ENCODE measurements around the gene TNFSF18. TPM values are rescaled to one million over a fixed set of nuclear protein-coding genes. Genes with fewer than 3 reads are reported as not detected.

TNFSF18 gene
- total RNA-seq, 1 donor from 2014 or later: not detected

DNA sequence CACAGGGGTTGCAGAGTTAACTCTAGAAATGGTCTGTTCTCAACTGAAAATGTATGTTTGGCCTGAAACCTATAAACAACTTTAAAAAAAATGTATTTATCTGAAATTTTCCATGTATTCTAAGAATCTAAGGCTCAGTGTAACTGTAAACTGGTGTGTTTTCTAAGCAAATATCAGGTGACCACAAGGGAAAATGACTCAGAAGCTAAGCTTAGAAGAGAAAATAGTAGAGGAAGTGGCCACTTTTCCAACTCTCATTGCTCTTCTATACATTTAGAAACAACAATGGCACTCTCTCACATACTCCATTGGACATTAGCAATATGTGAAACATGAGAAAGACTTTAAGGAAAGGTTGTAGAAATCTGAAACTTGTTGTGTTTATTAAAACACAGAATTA, 7.5 kb downstream of the TNFSF18 start:
- no peak for ATAC-seq
- intact Hi-C loops (cut with micrococcal nuclease): no loop called here

DNA sequence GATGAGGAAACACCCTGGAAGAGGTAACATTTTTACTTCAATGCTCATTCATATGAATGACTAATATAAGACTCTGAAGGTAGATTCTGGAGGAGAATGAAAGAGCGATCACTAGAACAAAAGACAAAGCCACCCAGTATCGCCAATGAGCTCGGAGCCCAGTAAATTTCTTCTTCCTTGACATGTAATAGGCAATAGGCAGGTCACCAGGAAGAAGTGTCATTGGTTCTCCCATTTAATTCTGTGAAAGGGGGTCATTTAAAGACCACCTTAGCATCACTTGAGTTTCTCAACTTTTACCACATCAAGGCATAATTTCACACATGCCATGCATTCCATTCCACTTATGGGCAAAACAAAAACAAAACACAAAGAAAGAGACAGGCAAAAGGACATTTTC, 7.9 kb downstream of the TNFSF18 start:
- ATAC-seq (no peak), DNase-seq (no peak)
- intact Hi-C loops (cut with micrococcal nuclease): no loop called here

More for the DNA sequence above, 7.5 kb downstream of the TNFSF18 start:
- DNase-seq: no peak

DNA sequence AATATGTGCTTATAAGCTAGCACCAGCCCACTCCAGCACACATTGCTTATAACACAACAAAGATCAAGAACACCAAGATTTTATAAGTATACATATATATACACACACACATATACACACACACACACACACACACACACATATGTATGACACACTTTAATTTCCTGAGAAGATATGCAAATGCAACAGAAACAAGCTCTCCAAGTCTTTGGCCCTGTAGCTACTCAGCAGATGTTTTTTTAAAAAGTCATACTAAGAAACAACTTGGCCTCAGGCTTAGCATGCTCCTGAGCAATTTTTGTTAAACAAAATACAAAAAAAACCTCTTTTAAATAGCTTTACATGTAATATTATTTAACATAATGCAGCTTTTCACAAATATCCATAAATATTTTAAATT, 11.1 kb downstream of the TNFSF18 start:
- DNase-seq (no peak), ATAC-seq (no peak)
- intact Hi-C loops (cut with micrococcal nuclease): no loop called here

DNA sequence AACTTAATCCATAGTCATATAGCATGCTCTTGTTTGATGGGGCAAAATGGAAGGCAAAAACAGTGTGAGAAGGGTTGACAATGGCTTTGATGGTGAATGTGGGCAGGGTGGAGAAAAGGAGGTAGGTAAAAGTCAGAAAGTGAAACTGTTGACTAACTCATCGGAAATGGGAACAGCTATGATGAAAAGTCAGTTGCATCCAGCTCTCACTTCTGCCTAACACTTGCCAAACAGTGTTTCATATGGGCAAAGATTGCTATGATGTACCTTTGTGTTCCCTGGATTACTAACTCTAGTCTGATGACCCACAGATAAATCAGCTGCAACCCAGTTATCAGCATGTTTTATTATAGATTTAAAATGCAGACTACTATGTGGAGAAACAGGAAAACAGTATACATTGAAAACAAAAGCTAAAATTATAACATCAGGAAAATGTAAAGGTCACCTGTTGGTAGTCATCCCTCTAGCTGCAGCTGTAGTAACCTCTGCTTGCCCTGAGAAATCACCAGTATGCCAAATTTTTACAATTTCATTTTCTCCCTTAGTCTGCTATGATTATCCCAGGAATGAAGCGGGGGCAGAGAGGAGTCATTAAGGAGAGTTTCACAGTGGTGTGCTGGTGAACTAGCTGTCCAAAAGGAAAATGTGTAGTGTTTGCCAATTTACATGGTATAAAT, 11.7 kb downstream of the TNFSF18 start:
- DNase-seq (no peak), ATAC-seq (no peak)
- intact Hi-C loops (cut with micrococcal nuclease): no loop called here

DNA sequence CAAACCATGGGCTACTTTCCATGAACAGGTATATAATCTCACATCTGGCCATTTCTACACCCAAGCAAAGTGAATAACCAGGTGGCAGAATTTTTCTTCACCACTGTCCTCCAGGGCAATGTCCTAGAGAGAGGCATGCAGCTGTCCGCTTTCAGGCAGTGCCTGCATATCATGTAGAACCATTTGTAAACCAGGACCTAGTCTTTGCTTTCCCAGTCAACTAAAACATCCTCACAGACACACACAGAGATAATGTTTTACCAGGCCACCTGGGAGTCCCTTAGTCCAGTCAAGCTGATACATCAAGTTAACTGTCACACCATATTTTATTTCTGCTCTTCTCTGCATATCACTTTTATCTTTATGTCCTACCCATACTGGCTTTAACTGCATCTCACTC, 26.2 kb downstream of the TNFSF18 start:
- ATAC-seq (no peak), DNase-seq (no peak)
- intact Hi-C loops (cut with micrococcal nuclease): no loop called here

DNA sequence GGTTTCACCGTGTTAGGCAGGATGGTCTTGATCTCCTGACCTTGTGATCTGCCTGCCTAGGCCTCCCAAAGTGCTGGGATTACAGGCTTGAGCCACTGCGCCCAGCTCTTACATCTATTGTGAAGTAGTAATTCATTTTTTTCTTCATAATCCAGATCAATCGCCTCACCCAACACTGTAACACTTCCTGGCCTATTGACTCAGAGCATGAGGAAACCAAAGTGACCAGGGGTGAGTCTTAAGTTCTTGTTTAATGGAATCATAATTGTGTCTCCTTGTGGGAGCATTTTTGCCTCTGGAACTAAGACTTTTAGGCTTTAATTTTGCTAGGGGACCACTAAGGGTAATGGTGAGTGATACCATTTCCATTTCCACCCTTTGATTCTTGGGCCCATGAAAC, 27.4 kb downstream of the TNFSF18 start:
- DNase-seq (no peak), ATAC-seq (no peak)
- intact Hi-C loops (cut with micrococcal nuclease): no loop called here

DNA sequence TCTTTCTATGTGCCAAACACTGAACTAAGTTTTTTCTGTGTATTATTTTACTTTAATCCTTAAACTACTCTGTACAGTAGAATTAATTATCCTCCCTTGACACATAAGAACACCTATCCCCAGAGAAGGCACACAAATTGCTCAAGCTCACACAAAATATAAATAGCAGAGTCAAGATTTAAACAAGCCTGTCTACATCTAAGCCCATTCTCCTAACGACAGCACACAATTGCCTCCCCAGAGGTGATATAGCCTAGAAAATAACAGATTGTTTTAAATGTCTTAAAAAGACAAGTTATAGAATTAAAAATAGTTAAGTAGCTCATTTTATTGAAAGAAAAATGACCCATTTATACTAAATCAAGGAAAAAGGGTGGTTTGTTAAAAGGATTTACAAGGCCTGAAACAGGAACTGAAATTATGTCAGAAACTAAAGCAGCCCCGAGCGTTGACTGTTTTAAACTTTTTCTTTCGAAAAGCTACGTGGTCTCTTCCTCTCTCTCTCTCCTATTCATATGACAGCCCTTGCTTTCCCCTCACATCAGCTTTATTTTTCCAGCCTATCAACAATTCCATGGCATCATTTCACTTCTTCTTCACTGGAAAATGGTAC, 30.5 kb downstream of the TNFSF18 start:
- DNase-seq (no peak), ATAC-seq (no peak)
- intact Hi-C loops (cut with micrococcal nuclease): no loop called here

DNA sequence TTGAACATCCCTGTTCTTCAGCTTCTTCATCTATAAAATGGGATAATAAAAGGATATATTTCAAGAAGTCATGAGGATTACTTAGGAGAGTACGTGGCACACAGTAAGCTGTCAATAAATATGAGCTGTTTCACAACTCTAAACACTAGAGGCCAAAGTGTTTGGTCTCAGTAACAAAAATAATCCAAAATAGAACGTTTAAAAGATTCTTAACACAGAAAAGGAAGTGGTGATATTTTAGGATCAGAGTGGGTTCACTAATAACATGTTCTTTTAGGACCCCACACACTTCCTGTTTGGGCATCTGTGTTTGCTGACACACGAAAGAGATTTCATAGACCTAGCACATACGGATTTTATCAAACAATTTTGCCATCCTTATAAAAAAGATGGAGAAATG, 32.9 kb downstream of the TNFSF18 start:
- ATAC-seq: no peak
- intact Hi-C loops (cut with micrococcal nuclease): no loop called here
- no peak for DNase-seq

DNA sequence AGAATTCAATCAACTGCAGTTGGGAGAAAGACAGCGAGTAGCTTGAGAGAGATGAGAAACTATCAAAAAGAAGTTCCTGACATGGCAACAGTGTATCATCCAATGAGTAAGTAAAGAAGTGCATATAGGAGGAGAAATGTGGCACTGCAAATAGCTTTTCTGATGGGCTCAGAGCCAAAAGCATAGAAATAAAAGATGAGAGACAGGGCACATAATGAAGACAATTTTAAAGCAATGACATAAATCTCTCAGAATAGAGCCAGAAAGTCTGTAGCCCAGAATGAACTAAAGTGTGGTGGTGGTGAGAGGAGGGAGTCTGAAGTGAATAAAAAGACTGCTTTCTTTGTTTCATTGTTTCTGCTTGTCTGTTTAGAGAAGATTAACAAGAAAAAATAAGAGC, 34.3 kb downstream of the TNFSF18 start:
- intact Hi-C loops (cut with micrococcal nuclease): no loop called here
- ATAC-seq: no peak
- DNase-seq: no peak

DNA sequence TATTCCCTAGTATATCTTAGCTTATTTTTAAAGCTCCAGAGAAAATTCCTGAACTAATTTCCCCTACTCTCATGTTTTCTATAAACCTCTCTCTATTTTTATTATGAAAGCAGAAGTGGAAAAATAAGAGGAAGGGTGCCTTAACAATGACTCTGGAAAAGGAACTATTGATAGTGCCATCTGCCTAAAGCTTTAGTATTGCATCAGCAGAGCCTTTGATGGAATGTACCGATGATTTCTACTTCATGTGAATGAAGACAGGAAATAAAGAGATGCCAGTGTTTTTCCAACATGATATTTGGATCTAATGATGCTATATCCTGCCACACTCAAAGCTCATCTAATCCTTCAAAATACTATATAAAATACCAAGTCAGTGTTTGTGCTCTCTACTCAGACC, 35.1 kb downstream of the TNFSF18 start:
- DNase-seq (no peak), ATAC-seq (no peak)
- intact Hi-C loops (cut with micrococcal nuclease): no loop called here

DNA sequence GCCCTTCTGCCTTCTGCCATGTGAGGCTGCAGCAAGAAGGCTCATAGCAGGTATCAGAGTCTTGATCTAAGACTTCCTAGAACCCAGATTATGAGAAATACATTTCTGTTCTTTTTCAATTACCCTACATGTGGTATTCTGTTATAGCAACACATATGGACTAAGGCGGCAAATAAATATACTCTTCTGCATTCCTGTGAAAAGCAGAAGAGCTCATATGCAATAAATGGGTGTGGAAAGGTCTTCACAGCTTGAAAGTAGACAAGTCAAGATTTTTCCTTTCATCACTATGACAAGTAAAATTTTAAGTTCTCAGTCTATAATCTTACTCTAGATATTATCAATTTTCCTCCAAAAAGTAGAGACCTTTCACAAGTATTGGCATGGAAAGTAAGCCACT, 36.6 kb downstream of the TNFSF18 start:
- intact Hi-C loops (cut with micrococcal nuclease): no loop called here
- DNase-seq: no peak
- ATAC-seq: no peak

DNA sequence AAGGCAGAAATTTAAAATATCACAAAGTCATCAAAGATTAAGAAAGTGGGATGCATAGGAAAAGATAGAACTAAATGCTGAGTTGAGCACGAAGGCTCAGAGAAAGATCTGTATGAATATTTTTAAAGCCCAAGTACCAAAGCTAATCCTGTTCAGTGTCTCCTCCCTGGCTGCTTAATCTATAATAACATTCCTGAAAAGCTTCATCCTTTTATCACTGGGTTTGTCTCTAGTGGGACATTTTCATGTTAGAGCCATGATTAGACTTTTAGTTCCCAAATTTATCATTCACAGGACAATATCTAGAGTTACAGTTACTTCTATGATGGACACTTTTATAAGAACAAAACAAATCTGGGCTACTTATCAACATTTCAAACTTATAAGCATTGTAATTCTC, 38.6 kb downstream of the TNFSF18 start:
- DNase-seq: no peak
- no peak for ATAC-seq
- intact Hi-C loops (cut with micrococcal nuclease): no loop called here

DNA sequence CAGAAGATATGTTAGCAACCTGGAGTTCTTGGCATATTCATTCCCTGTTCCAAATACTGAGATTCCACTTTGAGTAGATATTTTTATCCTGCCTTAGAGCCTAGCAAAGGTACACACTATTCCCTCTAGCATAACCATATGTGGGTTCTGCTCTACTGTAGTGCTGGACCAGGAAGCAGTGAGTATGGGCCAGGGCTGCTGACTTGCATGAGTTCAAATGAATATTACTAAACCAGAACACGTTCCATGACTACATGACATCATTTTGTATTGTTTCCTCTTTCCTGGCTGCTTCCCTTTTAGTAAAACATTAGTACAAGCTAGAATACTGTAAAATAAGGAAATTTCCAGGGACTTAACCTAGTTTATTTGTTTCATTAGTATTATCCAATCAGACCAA, 41.1 kb downstream of the TNFSF18 start:
- intact Hi-C loops (cut with micrococcal nuclease): no loop called here
- peak; percentile 76 for ATAC-seq
- DNase-seq: peak; percentile 25

DNA sequence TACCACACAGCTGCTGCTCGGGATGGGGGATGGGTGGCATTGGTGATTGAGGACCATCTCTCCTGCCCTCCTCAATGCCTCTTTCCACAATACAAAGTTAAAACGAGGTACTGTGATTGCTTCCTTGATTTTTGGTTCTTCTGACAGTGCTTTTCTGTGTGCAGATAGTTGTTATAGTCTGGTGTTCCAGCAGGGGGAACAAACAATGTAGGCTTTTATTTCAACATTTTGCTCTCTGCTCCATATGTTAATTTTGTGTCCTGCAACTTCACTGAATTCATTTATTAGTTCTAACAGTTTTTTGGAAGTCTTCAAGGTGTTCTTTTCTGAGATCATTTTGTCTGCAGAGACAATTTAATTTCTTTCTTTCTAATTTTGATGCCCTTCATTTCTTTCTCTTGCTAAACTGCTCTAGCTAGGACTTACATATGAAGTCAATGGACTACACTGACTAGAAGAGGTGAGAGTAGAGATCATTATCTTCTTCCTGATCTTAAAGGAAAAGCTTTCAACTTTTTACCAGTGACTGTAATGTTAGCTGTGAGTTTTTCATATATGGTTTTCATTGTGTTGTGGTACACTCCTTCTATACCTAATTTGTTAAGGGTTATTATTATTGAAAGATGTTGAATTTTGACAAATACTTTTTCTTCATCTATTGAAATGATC, 45.4 kb downstream of the TNFSF18 start:
- DNase-seq (no peak), ATAC-seq (no peak)
- intact Hi-C loops (cut with micrococcal nuclease): no loop called here

DNA sequence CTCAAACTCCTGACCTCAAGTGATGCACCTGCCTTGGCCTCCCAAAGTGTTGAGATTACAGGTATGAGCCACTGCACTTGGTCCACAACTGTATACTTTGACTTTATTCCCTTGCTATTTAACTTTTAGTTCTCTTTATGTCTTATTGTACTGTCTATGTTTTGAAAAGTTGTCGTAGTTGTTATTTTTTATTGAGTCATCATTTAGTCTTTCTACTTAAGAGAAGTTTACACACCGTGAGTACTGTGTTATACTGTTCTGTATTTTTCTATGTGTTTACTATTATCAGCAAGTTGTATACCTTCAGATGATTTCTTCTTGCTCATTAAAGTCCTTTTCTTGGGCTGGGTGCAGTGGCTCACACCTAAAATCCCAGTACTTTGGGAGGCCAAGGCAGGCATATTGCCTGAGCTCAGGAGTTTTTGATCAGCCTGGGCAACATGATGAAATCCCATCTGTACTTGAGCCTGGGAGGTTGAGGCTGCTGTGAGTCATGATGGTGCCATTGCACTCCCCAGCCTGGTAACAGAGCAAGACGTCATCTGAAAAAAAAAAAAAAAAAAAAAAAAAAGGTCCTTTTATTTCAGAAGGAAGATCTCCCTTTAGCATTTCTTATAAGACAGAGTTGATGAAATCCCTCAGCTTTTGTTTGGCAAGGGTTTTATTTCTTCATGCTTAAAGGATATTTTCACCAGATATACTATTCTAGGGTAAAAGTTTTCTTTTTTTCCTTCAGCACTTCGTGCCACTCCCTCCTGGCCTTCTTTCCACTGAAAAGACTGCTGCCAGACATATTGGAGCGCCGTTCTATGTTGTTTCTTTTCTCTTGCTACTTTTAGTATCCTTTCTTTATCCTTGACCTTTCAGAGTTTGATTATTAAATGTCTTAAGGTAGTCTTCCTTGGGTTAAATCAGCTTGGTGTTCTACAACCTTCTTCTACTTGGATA, 47.6 kb downstream of the TNFSF18 start:
- DNase-seq (no peak), ATAC-seq (no peak)
- intact Hi-C loops (cut with micrococcal nuclease): no loop called here

DNA sequence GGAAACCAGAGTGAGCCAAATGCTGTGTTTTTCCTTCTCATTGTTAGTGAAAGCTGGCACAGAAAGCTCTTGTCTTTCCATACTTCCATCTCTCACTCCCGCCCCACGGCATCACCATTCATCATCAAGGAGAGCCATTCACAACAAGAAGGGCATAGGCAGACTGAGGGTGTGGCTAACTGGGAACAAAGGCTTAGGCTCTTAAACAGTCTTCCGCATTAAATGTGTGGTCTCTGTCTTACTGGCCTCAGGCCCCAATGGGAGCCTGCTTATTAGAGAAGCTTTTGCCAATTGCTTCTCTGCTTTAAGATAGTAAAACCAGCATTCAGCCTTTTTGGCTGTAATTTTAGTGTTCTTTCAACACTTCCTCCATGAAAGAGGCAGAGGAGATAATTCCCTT, 51.4 kb downstream of the TNFSF18 start:
- DNase-seq (no peak), ATAC-seq (peak; percentile 38)
- intact Hi-C loops (cut with micrococcal nuclease): no loop called here

DNA sequence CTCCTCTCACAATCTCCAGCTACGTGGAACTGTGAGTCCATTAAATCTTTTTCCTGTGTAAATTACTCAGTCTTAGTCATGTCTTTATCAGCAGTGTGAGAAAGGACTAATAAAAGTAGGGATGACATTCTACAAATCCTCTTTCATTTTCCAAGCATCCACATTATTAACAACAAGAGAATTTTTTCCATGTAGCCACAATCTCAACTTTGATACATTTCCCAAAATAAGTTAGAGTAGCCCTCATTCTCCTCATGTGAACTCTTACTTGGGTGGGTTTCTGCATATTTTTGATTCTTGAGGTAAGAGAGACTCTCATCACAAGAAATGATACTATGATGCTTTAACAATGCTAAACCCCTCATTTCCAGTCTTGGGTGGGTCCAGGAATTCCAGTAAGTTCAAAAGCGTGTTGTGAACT, 52.8 kb downstream of the TNFSF18 start:
- DNase-seq (no peak), ATAC-seq (no peak)
- intact Hi-C loops (cut with micrococcal nuclease): no loop called here

DNA sequence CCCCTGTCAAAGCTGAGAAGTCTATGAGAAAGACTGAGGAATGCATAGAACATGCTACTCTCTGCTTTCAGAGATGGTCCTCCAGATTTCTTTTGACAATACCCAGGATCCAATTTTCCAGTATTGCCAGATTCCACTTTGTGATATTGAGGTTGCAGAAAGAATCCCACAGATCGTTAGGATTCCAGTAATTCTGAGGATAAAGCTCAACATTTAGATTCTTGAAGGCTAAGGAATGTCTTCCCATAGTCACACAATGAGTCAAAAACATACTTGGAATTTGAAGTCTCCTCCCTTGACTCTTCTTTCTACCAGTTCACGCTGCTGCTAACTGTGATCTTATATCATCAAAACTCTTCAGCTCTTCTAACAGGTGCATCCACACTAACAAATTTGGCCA, 57.1 kb downstream of the TNFSF18 start:
- ATAC-seq: no peak
- intact Hi-C loops (cut with micrococcal nuclease): no loop called here
- DNase-seq: no peak

DNA sequence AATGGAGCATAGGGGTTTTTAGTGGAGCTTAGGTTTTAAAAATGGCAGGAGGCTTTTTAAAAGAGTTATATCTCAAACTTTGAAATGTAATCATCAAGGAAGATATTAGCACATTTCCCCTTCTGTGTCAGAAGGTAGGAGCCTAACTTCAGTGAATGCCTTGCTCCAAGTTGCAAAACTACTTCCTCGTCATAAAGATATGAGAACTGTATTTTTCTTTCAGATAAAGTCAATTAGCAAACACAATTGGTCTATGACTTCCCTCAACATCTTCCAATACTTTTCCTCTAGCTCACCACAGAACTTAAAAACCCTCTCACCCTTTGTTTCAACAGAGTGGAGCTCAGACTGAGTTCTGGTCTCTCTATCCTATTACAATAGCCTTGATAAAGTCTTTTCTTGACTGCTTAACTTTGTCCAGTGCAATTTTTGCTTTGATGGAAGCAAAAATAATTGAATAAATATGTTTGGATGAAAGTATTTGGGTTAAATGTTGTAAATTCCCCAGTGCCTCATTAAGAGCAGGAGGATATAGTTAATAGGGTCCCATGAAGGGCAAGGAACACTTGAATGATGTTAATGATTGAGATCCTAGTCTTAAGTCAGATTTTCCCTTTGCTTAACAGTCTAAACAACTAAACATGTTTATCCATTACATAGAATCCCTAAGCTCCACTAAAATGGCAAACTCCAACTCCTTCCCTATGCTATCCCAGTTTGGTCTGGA, 58.9 kb downstream of the TNFSF18 start:
- intact Hi-C loops (cut with micrococcal nuclease): no loop called here
- ATAC-seq (no peak), DNase-seq (no peak)

All from left ventricle myocardium superior (tissue), 1 donor.